HG03439 (cell line): ENCODE results near the gene VPS13A.
"Not testable (repeated sequence)": the region's sequence is repeated elsewhere in the genome, so short reads cannot be mapped to it uniquely, and the experiment has no call there.

Experiments
- ATAC-seq: cut with Tn5 transposase; IDR thresholded peaks from one replicate; pipeline ENCODE4 v1.9.1; 2021; ENCODE audit warnings: mild to moderate bottlenecking, moderate library complexity; ENCODE audit not compliant: unreplicated experiment

Gene VPS13A

GRCh38 chr9:77421506-77422265, 244.4 kb downstream of the VPS13A start:
- no peak for ATAC-seq

- no peak for ATAC-seq
These were observed 245.6 kb downstream of the VPS13A start for GRCh38 chr9:77422969-77423368.

GRCh38 chr9:77423841-77424240, 246.5 kb downstream of the VPS13A start:
- ATAC-seq = no peak

GRCh38 chr9:77424993-77425392, 247.7 kb downstream of the VPS13A start:
- no peak for ATAC-seq

GRCh38 chr9:77426712-77427111, 249.4 kb downstream of the VPS13A start:
- no peak for ATAC-seq

GRCh38 chr9:77427256-77427927, 250.1 kb downstream of the VPS13A start:
- no peak for ATAC-seq

- ATAC-seq = no peak
These were observed 252.6 kb downstream of the VPS13A start for GRCh38 chr9:77429928-77430327.

- ATAC-seq = no peak
These were observed 254.7 kb downstream of the VPS13A start for GRCh38 chr9:77432053-77432452.

GRCh38 chr9:77433675-77434445, 256.5 kb downstream of the VPS13A start:
- no peak for ATAC-seq

GRCh38 chr9:77435277-77435676, 257.9 kb downstream of the VPS13A start:
- no peak for ATAC-seq

- no peak for ATAC-seq
These were observed 258.4 kb downstream of the VPS13A start for GRCh38 chr9:77435688-77436087.

- ATAC-seq = no peak
These were observed 261.3 kb downstream of the VPS13A start for GRCh38 chr9:77438653-77439052.

- no peak for ATAC-seq
These were observed 262.7 kb downstream of the VPS13A start for GRCh38 chr9:77440057-77440456.

GRCh38 chr9:77441124-77441523, 263.8 kb downstream of the VPS13A start:
- ATAC-seq = not testable (repeated sequence)

- no peak for ATAC-seq
These were observed 265.1 kb downstream of the VPS13A start for GRCh38 chr9:77442436-77442835.

- ATAC-seq = no peak
These were observed 270.3 kb downstream of the VPS13A start for GRCh38 chr9:77447646-77448045.

- ATAC-seq = no peak
These were observed 272.1 kb downstream of the VPS13A start for GRCh38 chr9:77449240-77450084.

- no peak for ATAC-seq
These were observed 272.7 kb downstream of the VPS13A start for GRCh38 chr9:77450085-77450475.

GRCh38 chr9:77451507-77451906, 274.2 kb downstream of the VPS13A start:
- ATAC-seq = no peak

GRCh38 chr9:77453825-77454647, 276.7 kb downstream of the VPS13A start:
- ATAC-seq = no peak
